Erythroblast (primary cell): ENCODE results near the gene NINL.
"Not testable (repeated sequence)": the region's sequence is repeated elsewhere in the genome, so short reads cannot be mapped to it uniquely, and the experiment has no call there.

Source experiments
- DNase-seq, 2 experiments: peaks; one replicate each; lab custom pipeline; 2025; lab: John Stamatoyannopoulos, UW
- GATA1 ChIP-seq: IDR thresholded peaks from 2 replicates; pipeline ENCODE4 v1.6.1; 2011; ENCODE audit warnings: low read depth, mild to moderate bottlenecking, control low read depth, low read length, moderate library complexity
- POLR2A ChIP-seq: IDR thresholded peaks from 2 replicates; pipeline ENCODE4 v1.6.1; 2011; ENCODE audit warnings: mild to moderate bottlenecking, low read length

Gene NINL

GRCh38 chr20:25552977-25553376, 32.4 kb downstream of the NINL start:
- TF ChIP-seq POLR2A: no peak
- TF ChIP-seq GATA1: no peak
- DNase-seq: no peak

GRCh38 chr20:25551413-25552215, 33.7 kb downstream of the NINL start:
- TF ChIP-seq POLR2A: no peak
- no peak for DNase-seq

GRCh38 chr20:25550645-25551337, 34.5 kb downstream of the NINL start:
- not testable (repeated sequence) for DNase-seq

- no peak for TF ChIP-seq GATA1
- no peak for TF ChIP-seq POLR2A
- DNase-seq: no peak
Observed at GRCh38 chr20:25549843-25550477, 35.4 kb downstream of the NINL start.

GRCh38 chr20:25549172-25549773, 36.1 kb downstream of the NINL start:
- no peak for DNase-seq
- TF ChIP-seq POLR2A (no peak), GATA1 (no peak)

- DNase-seq: no peak
- TF ChIP-seq GATA1 (no peak), POLR2A (no peak)
Observed at GRCh38 chr20:25548613-25549086, 36.7 kb downstream of the NINL start.

GRCh38 chr20:25547999-25548398, 37.3 kb downstream of the NINL start:
- no peak for DNase-seq

GRCh38 chr20:25547063-25547462, 38.3 kb downstream of the NINL start:
- TF ChIP-seq GATA1 (no peak), POLR2A (no peak)
- no peak for DNase-seq

More at GRCh38 chr20:25547999-25548398, 37.3 kb downstream of the NINL start:
- TF ChIP-seq POLR2A (no peak), GATA1 (no peak)

- TF ChIP-seq GATA1 (no peak), POLR2A (no peak)
- DNase-seq: no peak
Observed at GRCh38 chr20:25546048-25546447, 39.3 kb downstream of the NINL start.

GRCh38 chr20:25545171-25545570, 40.2 kb downstream of the NINL start:
- TF ChIP-seq POLR2A (no peak), GATA1 (no peak)
- no peak for DNase-seq

- DNase-seq: no peak
- no peak for TF ChIP-seq GATA1
- no peak for TF ChIP-seq POLR2A
Observed at GRCh38 chr20:25544734-25545133, 40.6 kb downstream of the NINL start.

GRCh38 chr20:25544311-25544710, 41.0 kb downstream of the NINL start:
- no peak for TF ChIP-seq GATA1
- TF ChIP-seq POLR2A: no peak
- no peak for DNase-seq

- TF ChIP-seq GATA1 (no peak), POLR2A (no peak)
- no peak for DNase-seq
Observed at GRCh38 chr20:25543068-25543467, 42.3 kb downstream of the NINL start.

- DNase-seq: no peak
- TF ChIP-seq POLR2A (no peak), GATA1 (no peak)
Observed at GRCh38 chr20:25541676-25542075, 43.7 kb downstream of the NINL start.
